Parathyroid adenoma (tissue), 2 donors: ENCODE results near the gene MRPS7.

Experiments
- H2AFZ ChIP-seq: fragments of 300-600 bp; sonication (generic); one replicate; pipeline ENCODE4 v1.7.0; 2017; ENCODE audit warnings: antibody characterized with exemption, mild to moderate bottlenecking
- H3K27ac ChIP-seq: fragments of 300-600 bp; sonication (generic); one replicate; pipeline ENCODE4 v1.7.0; 2017
- H3K27me3 ChIP-seq: fragments of 300-600 bp; sonication (generic); one replicate; pipeline ENCODE4 v1.7.0; 2017; ENCODE audit warnings: low read length; ENCODE audit not compliant: control insufficient read depth, insufficient read depth
- H3K36me3 ChIP-seq: fragments of 300-600 bp; sonication (generic); one replicate; pipeline ENCODE4 v1.7.0; 2017; ENCODE audit warnings: low read length; ENCODE audit not compliant: control insufficient read depth, insufficient read depth
- H3K4me1 ChIP-seq: fragments of 300-600 bp; sonication (generic); one replicate; pipeline ENCODE4 v1.7.0; 2017; ENCODE audit warnings: control low read depth
- H3K4me2 ChIP-seq: fragments of 300-600 bp; sonication (generic); one replicate; pipeline ENCODE4 v1.7.0; 2017; ENCODE audit warnings: low read length
- H3K4me3 ChIP-seq: fragments of 300-600 bp; sonication (generic); one replicate; pipeline ENCODE4 v1.7.0; 2017; ENCODE audit warnings: low read depth, low read length
- H3K79me2 ChIP-seq: fragments of 300-600 bp; sonication (generic); one replicate; pipeline ENCODE4 v1.7.0; 2017; ENCODE audit warnings: control low read depth
- H3K9ac ChIP-seq: fragments of 300-600 bp; sonication (generic); one replicate; pipeline ENCODE4 v1.7.0; 2017; ENCODE audit warnings: mild to moderate bottlenecking
- H3K9me3 ChIP-seq: fragments of 300-600 bp; sonication (generic); one replicate; pipeline ENCODE4 v1.7.0; 2017; ENCODE audit warnings: low read length; ENCODE audit not compliant: control insufficient read depth
- TF ChIP-seq, protein P1 (sequence below): fragments of 300-600 bp; sonication (generic); IDR thresholded peaks from one replicate; pipeline ENCODE4 v1.7.0; 2017; ENCODE audit warnings: antibody characterized with exemption, mild to moderate bottlenecking
- donor health status: primary hyperparathyroidism.

Gene MRPS7

DNA sequence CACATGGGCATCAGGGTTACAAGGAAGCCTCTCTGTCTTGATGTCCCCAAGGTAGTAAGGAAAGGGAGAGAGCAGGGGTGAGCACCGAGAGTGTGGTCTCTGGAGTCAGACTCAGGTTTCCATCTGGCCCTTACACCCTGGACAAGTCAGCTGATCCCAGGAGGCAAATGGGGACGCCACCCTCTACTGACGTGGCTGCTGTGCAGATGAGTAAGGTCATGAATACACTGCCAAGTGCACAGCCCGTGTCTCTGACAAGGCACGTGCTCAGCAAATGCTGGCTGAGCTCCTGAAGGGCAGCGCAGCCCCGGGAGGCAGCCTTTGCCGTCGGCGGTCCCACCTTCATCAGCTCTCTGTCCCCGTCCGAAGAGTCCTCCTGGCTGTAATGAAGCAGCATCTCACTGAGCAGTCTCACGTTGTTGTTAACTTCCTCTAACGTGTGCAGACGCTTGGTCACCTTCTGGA, 19.7 kb upstream of the MRPS7 start:
- Histone ChIP-seq H3K9ac (no peak overlapping the region), H3K27ac (no peak overlapping the region), H3K4me2 (no peak overlapping the region), H3K36me3 (no peaks in the 10 kb centered on the region), H2AFZ (no peak overlapping the region), H3K27me3 (no peaks in the 10 kb centered on the region), H3K9me3 (no peaks in the 10 kb centered on the region), H3K4me1 (no peaks in the 10 kb centered on the region), H3K79me2 (peaks cover 2% of the 10 kb centered on the region), H3K4me3 (no peak overlapping the region)
- TF ChIP-seq, protein P1, sequence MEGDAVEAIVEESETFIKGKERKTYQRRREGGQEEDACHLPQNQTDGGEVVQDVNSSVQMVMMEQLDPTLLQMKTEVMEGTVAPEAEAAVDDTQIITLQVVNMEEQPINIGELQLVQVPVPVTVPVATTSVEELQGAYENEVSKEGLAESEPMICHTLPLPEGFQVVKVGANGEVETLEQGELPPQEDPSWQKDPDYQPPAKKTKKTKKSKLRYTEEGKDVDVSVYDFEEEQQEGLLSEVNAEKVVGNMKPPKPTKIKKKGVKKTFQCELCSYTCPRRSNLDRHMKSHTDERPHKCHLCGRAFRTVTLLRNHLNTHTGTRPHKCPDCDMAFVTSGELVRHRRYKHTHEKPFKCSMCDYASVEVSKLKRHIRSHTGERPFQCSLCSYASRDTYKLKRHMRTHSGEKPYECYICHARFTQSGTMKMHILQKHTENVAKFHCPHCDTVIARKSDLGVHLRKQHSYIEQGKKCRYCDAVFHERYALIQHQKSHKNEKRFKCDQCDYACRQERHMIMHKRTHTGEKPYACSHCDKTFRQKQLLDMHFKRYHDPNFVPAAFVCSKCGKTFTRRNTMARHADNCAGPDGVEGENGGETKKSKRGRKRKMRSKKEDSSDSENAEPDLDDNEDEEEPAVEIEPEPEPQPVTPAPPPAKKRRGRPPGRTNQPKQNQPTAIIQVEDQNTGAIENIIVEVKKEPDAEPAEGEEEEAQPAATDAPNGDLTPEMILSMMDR = no peak

DNA sequence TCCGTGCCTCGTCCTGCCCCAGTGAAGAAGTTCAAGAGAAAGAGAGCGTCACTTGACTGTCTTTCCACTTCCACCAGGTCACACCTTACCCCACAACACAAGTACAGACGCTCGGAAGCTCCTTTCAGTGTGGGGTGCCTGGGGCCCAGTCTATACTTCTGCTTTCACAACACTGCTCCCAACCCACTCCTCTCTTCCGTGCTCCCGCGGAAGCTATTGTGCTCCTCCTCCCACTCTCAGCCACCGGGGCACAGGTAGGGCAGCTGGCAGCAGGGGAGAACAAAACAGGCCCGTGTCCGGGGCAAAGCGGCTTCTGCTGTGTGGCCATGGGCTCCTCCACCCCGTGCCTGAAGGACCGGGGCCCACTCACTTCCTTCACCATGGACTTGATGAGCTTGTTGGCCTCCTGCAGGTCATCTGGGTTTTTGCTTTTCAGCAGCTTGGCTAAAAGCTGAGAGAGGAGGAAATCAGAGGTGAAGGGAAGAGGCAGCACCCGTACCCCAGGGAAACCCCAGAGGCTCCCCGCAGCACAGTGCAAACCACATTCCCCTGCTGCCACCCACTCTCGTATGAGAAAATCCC, 19.1 kb upstream of the MRPS7 start:
- Histone ChIP-seq H3K9ac (no peak overlapping the region), H3K79me2 (peaks cover 2% of the 10 kb centered on the region), H3K27me3 (no peaks in the 10 kb centered on the region), H3K9me3 (no peaks in the 10 kb centered on the region), H3K36me3 (no peaks in the 10 kb centered on the region), H3K27ac (no peak overlapping the region), H3K4me1 (no peaks in the 10 kb centered on the region), H2AFZ (no peak overlapping the region), H3K4me2 (no peak overlapping the region), H3K4me3 (no peak overlapping the region)
- TF ChIP-seq, protein P1 = no peak

DNA sequence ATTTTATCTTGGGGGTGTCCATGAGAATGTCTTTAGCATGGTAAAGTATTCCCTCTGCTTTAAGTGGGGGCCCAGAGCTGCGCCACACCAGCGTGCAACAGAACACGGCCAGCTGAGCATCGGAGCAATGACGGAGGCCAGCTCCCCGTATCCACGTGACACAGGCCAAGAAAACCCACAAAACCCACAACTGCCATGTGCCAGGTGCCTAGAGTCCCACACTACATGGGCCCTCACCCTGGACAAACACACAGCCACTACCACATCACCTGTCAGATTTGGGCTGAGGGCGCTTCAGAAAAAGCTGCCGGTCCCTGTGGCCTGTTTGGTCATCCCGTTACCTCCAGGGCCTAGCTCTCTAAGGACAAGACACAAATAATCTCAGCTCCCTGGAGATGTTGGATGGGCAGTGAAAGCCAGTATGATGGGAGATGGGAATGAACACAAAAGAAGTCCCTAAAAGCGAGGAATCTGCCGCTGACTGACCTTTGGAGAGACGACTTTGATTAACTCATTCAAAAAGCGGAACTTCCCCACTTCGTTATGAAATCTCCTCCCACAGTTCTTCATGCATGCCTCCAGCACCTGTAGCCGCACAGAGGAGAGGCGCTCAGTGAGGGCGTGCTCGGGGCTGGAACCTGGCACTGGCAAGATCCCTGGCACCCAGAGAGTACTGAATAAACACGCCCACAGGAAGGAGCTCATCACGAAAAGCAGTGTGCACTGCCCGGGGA, 17.4 kb upstream of the MRPS7 start:
- Histone ChIP-seq H3K27ac (no peak overlapping the region), H3K79me2 (peaks cover 2% of the 10 kb centered on the region), H3K27me3 (no peaks in the 10 kb centered on the region), H3K4me1 (no peaks in the 10 kb centered on the region), H3K9ac (no peak overlapping the region), H3K4me3 (no peak overlapping the region), H3K4me2 (no peak overlapping the region), H2AFZ (no peak overlapping the region), H3K36me3 (no peaks in the 10 kb centered on the region), H3K9me3 (no peaks in the 10 kb centered on the region)
- TF ChIP-seq, protein P1 = no peak

DNA sequence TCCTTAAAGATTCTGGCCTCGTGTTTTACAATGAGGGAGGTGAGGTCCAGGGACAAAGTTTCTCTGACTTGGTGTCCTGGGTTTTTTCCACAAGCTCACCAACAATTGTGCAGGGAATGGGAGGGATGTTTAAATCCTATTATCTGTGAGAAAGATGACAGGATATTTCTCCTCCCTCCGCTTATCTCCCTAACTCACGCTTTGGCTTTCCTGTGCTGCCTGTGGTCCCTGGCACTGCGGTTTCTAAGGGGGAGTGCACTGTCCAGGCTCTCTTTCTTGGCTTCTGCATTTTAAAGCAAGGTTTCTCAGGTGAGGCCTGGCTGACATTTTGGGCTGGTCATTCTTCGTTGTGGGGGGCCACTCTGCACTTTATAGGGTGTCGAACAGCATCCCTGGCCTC, 16.7 kb upstream of the MRPS7 start:
- peaks cover 2% of the 10 kb centered on the region for H3K79me2 ChIP-seq
- H3K27me3 ChIP-seq = no peaks in the 10 kb centered on the region
- no peaks in the 10 kb centered on the region for H3K4me1 ChIP-seq
- H3K9me3 ChIP-seq = no peaks in the 10 kb centered on the region
- TF ChIP-seq, protein P1 = no peak
- H3K36me3 ChIP-seq = no peaks in the 10 kb centered on the region
- H3K9ac ChIP-seq = no peak overlapping the region
- H3K4me2 ChIP-seq = no peak overlapping the region
- H3K4me3 ChIP-seq = no peak overlapping the region
- no peak overlapping the region for H2AFZ ChIP-seq
- no peak overlapping the region for H3K27ac ChIP-seq
